H9 (cell line): ENCODE measurements around the gene NFASC. TPM values are rescaled to one million over a fixed set of nuclear protein-coding genes. Genes with fewer than 3 reads are reported as not detected.

Experiments
- DNase-seq: peaks from one replicate; pipeline ENCODE4 v3.0.0-alpha.2; 2017
- H2AFZ ChIP-seq: one replicate; pipeline ENCODE4 v1.6.1; 2013; ENCODE audit warnings: mild to moderate bottlenecking, low read length, control low read depth, moderate library complexity
- H2AK5ac ChIP-seq: 2 replicates; pipeline ENCODE4 v1.6.1; 2013; ENCODE audit warnings: low read length, control low read depth, mixed read lengths; ENCODE audit not compliant: insufficient read length
- H2BK120ac ChIP-seq: one replicate; pipeline ENCODE4 v1.6.1; 2013; ENCODE audit warnings: low read depth, mild to moderate bottlenecking, low read length, control low read depth, inconsistent platforms; ENCODE audit not compliant: poor library complexity, severe bottlenecking
- H2BK12ac ChIP-seq: 2 replicates; pipeline ENCODE4 v1.6.1; 2013; ENCODE audit warnings: low read length, control low read depth, mixed read lengths, low read depth; ENCODE audit not compliant: insufficient read length
- H2BK15ac ChIP-seq: 2 replicates; pipeline ENCODE4 v1.6.1; 2013; ENCODE audit warnings: low read depth, low read length, control low read depth
- H2BK20ac ChIP-seq: one replicate; pipeline ENCODE4 v1.6.1; 2013; ENCODE audit warnings: low read depth, mild to moderate bottlenecking, low read length, control low read depth, inconsistent platforms; ENCODE audit not compliant: poor library complexity, severe bottlenecking
- H2BK5ac ChIP-seq: 2 replicates; pipeline ENCODE4 v1.6.1; 2013; ENCODE audit warnings: low read length, control low read depth, mixed read lengths; ENCODE audit not compliant: insufficient read length
- H3K14ac ChIP-seq: 2 replicates; pipeline ENCODE4 v1.6.1; 2013; ENCODE audit warnings: low read length, control low read depth; ENCODE audit not compliant: insufficient read depth
- H3K18ac ChIP-seq: 2 replicates; pipeline ENCODE4 v1.6.1; 2013; ENCODE audit warnings: low read depth, mild to moderate bottlenecking, mixed read lengths, low read length, control low read depth; ENCODE audit not compliant: insufficient read length
- H3K23ac ChIP-seq: 2 replicates; pipeline ENCODE4 v1.6.1; 2013; ENCODE audit warnings: low read length, control low read depth, mixed read lengths, low read depth; ENCODE audit not compliant: insufficient read length
- H3K23me2 ChIP-seq: 2 replicates; pipeline ENCODE4 v1.6.1; 2013; ENCODE audit warnings: low read depth, mild to moderate bottlenecking, mixed read lengths, low read length, control low read depth; ENCODE audit not compliant: insufficient read length, poor library complexity, severe bottlenecking
- H3K27ac ChIP-seq: 2 replicates; pipeline ENCODE4 v1.5.1; 2013; ENCODE audit warnings: low read length, control low read depth, mixed read lengths, low read depth; ENCODE audit not compliant: insufficient read length
- H3K27me3 ChIP-seq: 2 replicates; pipeline ENCODE4 v1.6.1; 2013; ENCODE audit warnings: low read length, control low read depth, inconsistent platforms; ENCODE audit not compliant: insufficient read depth
- H3K4ac ChIP-seq: 2 replicates; pipeline ENCODE4 v1.6.1; 2013; ENCODE audit warnings: low read depth, mild to moderate bottlenecking, control low read depth, inconsistent platforms, low read length, moderate library complexity
- H3K4me1 ChIP-seq: 2 replicates; pipeline ENCODE4 v1.6.1; 2013; ENCODE audit warnings: low read length, control low read depth, inconsistent platforms; ENCODE audit not compliant: insufficient read depth
- H3K4me2 ChIP-seq: 2 replicates; pipeline ENCODE4 v1.6.1; 2013; ENCODE audit warnings: low read length, control low read depth, mixed read lengths; ENCODE audit not compliant: insufficient read length, insufficient read depth
- H3K56ac ChIP-seq: 2 replicates; pipeline ENCODE4 v1.6.1; 2013; ENCODE audit warnings: low read depth, mild to moderate bottlenecking, mixed read lengths, low read length, control low read depth; ENCODE audit not compliant: insufficient read length
- H3K79me1 ChIP-seq: 2 replicates; pipeline ENCODE4 v1.6.1; 2013; ENCODE audit warnings: low read depth, mild to moderate bottlenecking, moderate library complexity, low read length, control low read depth, inconsistent platforms; ENCODE audit not compliant: insufficient read depth, poor library complexity, severe bottlenecking
- H3K79me2 ChIP-seq: 2 replicates; pipeline ENCODE4 v1.6.1; 2013; ENCODE audit warnings: low read length, control low read depth, inconsistent platforms; ENCODE audit not compliant: insufficient read depth
- H3K9ac ChIP-seq: 2 replicates; pipeline ENCODE4 v1.6.1; 2013; ENCODE audit warnings: low read length, control low read depth, mixed read lengths; ENCODE audit not compliant: insufficient read length; ENCODE audit errors: extremely low read depth
- H3K9me3 ChIP-seq: one replicate; pipeline ENCODE4 v1.6.1; 2013; ENCODE audit warnings: low read depth, low read length, inconsistent platforms; ENCODE audit not compliant: control insufficient read depth
- H3T11ph ChIP-seq: one replicate; pipeline ENCODE4 v1.6.1; 2013; ENCODE audit warnings: mild to moderate bottlenecking, low read length, control low read depth, inconsistent platforms
- H4K20me1 ChIP-seq: one replicate; pipeline ENCODE4 v1.6.1; 2013; ENCODE audit not compliant: control insufficient read depth, insufficient read length, insufficient read depth
- H4K5ac ChIP-seq: 2 replicates; pipeline ENCODE4 v1.6.1; 2013; ENCODE audit warnings: low read depth, mild to moderate bottlenecking, mixed read lengths, low read length, control low read depth; ENCODE audit not compliant: insufficient read length
- H4K8ac ChIP-seq: replicated peaks from 2 replicates; pipeline ENCODE4 v1.6.1; 2013; ENCODE audit warnings: low read length, control low read depth, mixed read lengths, low read depth; ENCODE audit not compliant: insufficient read length
- H4K91ac ChIP-seq: 2 replicates; pipeline ENCODE4 v1.6.1; 2013; ENCODE audit warnings: low read depth, mild to moderate bottlenecking, moderate library complexity, mixed read lengths, low read length, control low read depth; ENCODE audit not compliant: insufficient read length
- H3K27ac Mint-ChIP-seq, 3 experiments: 2 replicates in 2 of 3; 3 replicates in 1 of 3; pipeline ENCODE4 v1.8.0; 2020 to 2021; ENCODE audit warnings: mixed read lengths in 3 of 3, mild to moderate bottlenecking in 1 of 3, moderate library complexity in 1 of 3
- H3K27me3 Mint-ChIP-seq: 2 replicates; pipeline ENCODE4 v1.8.0; 2021; ENCODE audit warnings: low read depth, mild to moderate bottlenecking, moderate library complexity, mixed read lengths
- H3K36me3 Mint-ChIP-seq, 3 experiments: 2 replicates in 2 of 3; 3 replicates in 1 of 3; pipeline ENCODE4 v1.8.0; 2020 to 2021; ENCODE audit warnings: low read depth in 3 of 3, mixed read lengths in 3 of 3; ENCODE audit not compliant: insufficient read depth in 1 of 3
- H3K4me1 Mint-ChIP-seq, 2 experiments: 2 replicates each; pipeline ENCODE4 v1.8.0; 2020; ENCODE audit warnings: mixed read lengths in 2 of 2
- H3K4me3 Mint-ChIP-seq, 2 experiments: 2 replicates in 1 of 2; 3 replicates in 1 of 2; pipeline ENCODE4 v1.8.0; 2020 to 2021; ENCODE audit warnings: mild to moderate bottlenecking in 2 of 2, mixed read lengths in 2 of 2, moderate library complexity in 1 of 2
- H3K9me3 Mint-ChIP-seq, 2 experiments: 2 replicates in 1 of 2; 3 replicates in 1 of 2; pipeline ENCODE4 v1.8.0; 2020; ENCODE audit warnings: mild to moderate bottlenecking in 2 of 2, mixed read lengths in 2 of 2, moderate library complexity in 1 of 2
- CTCF ChIP-seq: fragments of 200-600 bp; sonication (generic); conservative IDR thresholded peaks from 3 replicates; pipeline ENCODE4 v1.8.0; 2021; ENCODE audit warnings: antibody characterized with exemption, mild to moderate bottlenecking
- WGBS: extraction: QIAGEN DNeasy Blood & Tissue Kit; methylation state at CpG from one replicate; pipeline ENCODE4 v1.1.7; 2013; ENCODE audit warnings: missing lambda C conversion rate, low lambda C conversion rate, mixed read lengths; ENCODE audit not compliant: insufficient read length; ENCODE audit errors: extremely low coverage; 5-methylcytosine and 5-hydroxymethylcytosine counted together
- total RNA-seq: library from RNA; stranded (reverse); gene quantifications from 2 replicates; pipeline ENCODE4 v1.2.1, GENCODE V29; 2021

NFASC gene
- total RNA-seq, 1 experiment from 2014 or later: 5.0 TPM

GRCh38 chr1:205053296-205053695 is 182.6 kb downstream of the NFASC start:
- no peak for TF ChIP-seq CTCF
- Histone ChIP-seq H3K18ac (no peak overlapping the region), H3K79me2 (no peaks in the 10 kb centered on the region), H4K20me1 (no peaks in the 10 kb centered on the region), H4K5ac (no peak overlapping the region), H4K91ac (no peak overlapping the region), H3K23me2 (no peaks in the 10 kb centered on the region), H3K27ac (no peak overlapping the region), H2BK12ac (no peak overlapping the region), H3K79me1 (no peaks in the 10 kb centered on the region), H2BK5ac (no peak overlapping the region), H3K4me2 (no peak overlapping the region), H4K8ac (no peak overlapping the region), H3K14ac (no peak overlapping the region), H3K9me3 (no peaks in the 10 kb centered on the region), H2AK5ac (no peak overlapping the region), H3K23ac (no peak overlapping the region), H2BK20ac (no peak overlapping the region), H2BK15ac (no peak overlapping the region), H3K4me1 (no peaks in the 10 kb centered on the region), H3K56ac (no peak overlapping the region), H3K4ac (no peak overlapping the region), H3K9ac (no peak overlapping the region), H2BK120ac (no peak overlapping the region), H3T11ph (no peak overlapping the region), H3K27me3 (no peaks in the 10 kb centered on the region), H2AFZ (no peak overlapping the region)
- peaks cover 7% of the 10 kb centered on the region for H3K27me3 Mint-ChIP-seq
- no peak overlapping the region; a peak in 1 of 7 replicates for H3K27ac Mint-ChIP-seq
- H3K9me3 Mint-ChIP-seq: no peaks in the 10 kb centered on the region
- no peak for DNase-seq
- H3K4me1 Mint-ChIP-seq: peaks cover 4 to 26% of the 10 kb centered on the region in 2 experiments
- H3K36me3 Mint-ChIP-seq: no peaks in the 10 kb centered on the region
- H3K4me3 Mint-ChIP-seq: no peak overlapping the region
- WGBS: no CpG with 5 or more reads among the region's 5 CpGs
